Stomach (tissue), 4 donors: Measurements from ENCODE around the gene COL1A1.

Source experiments
- EP300 ChIP-seq: sonication (generic); formaldehyde crosslinking; IDR thresholded peaks from one replicate; pipeline ENCODE4 v1.6.1; 2017; ENCODE audit warnings: antibody characterized with exemption
- POLR2AphosphoS5 ChIP-seq, 3 donors: sonication (generic); formaldehyde crosslinking; IDR thresholded peaks; one replicate each; pipeline ENCODE4 v1.6.1; 2016; ENCODE audit warnings: antibody characterized with exemption in 3 of 3
- TF ChIP-seq, protein P1 (sequence below), 7 experiments: fragments of 450-650 bp in 4 of 7; fragments of 200-600 bp in 3 of 7; sonication (generic) in 3 of 7; IDR thresholded peaks; one replicate each; pipeline ENCODE4 v1.5.1; 2016 to 2019; ENCODE audit warnings: antibody characterized with exemption in 7 of 7, control low read depth in 2 of 7, mild to moderate bottlenecking in 1 of 7

DNA sequence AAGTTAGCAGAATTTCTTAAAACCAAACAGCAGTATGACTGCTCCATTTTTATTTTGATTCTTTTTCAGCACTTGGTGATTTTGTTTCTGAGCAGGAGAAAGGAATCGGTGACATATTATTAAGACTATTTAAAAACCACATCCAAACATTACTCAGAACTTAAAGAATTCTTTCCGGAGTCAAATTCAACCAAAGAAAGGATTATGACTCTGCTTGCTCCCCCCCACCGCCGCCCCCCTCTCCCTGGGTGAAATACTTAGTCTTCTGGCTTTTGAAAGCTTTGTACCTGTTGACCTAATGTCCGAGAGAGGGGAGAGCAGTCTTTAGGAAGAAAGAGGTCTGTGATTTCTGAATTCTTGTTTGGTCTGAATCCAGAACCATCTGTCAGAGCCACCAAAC is 17.9 kb upstream of the COL1A1 start:
- TF ChIP-seq, protein P1, sequence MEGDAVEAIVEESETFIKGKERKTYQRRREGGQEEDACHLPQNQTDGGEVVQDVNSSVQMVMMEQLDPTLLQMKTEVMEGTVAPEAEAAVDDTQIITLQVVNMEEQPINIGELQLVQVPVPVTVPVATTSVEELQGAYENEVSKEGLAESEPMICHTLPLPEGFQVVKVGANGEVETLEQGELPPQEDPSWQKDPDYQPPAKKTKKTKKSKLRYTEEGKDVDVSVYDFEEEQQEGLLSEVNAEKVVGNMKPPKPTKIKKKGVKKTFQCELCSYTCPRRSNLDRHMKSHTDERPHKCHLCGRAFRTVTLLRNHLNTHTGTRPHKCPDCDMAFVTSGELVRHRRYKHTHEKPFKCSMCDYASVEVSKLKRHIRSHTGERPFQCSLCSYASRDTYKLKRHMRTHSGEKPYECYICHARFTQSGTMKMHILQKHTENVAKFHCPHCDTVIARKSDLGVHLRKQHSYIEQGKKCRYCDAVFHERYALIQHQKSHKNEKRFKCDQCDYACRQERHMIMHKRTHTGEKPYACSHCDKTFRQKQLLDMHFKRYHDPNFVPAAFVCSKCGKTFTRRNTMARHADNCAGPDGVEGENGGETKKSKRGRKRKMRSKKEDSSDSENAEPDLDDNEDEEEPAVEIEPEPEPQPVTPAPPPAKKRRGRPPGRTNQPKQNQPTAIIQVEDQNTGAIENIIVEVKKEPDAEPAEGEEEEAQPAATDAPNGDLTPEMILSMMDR (IDR thresholded peaks at IDR 0.05): no peak
- TF ChIP-seq EP300 (no peak), POLR2AphosphoS5 (IDR thresholded peaks at IDR 0.05) (no peak)
